Skeletal muscle tissue (tissue), 4 donors: ENCODE data around the gene NOL11. TPM values are rescaled to one million over a fixed set of nuclear protein-coding genes. Genes with fewer than 3 reads are reported as not detected.
"Not testable (repeated sequence)": the region's sequence is repeated elsewhere in the genome, so short reads cannot be mapped to it uniquely, and the experiment has no call there.

Experiments used
- H3K27ac ChIP-seq: one replicate; pipeline ENCODE4 v1.7.0; 2013; ENCODE audit warnings: mild to moderate bottlenecking, low read depth, low read length, inconsistent platforms
- H3K27me3 ChIP-seq, 3 donors: one replicate each; pipeline ENCODE4 v1.7.0; 2013; ENCODE audit warnings: low read length in 3 of 3; ENCODE audit not compliant: control insufficient read depth in 3 of 3, insufficient read depth in 3 of 3
- H3K36me3 ChIP-seq, 3 donors: one replicate each; pipeline ENCODE4 v1.7.0; 2013; ENCODE audit warnings: low read length in 3 of 3; ENCODE audit not compliant: control insufficient read depth in 3 of 3, insufficient read depth in 3 of 3
- H3K4me1 ChIP-seq, 3 donors: one replicate each; pipeline ENCODE4 v1.7.0; 2013; ENCODE audit warnings: low read length in 3 of 3, mild to moderate bottlenecking in 3 of 3; ENCODE audit not compliant: control insufficient read depth in 3 of 3, insufficient read depth in 3 of 3
- H3K4me3 ChIP-seq, 3 donors: one replicate each; pipeline ENCODE4 v1.7.0; 2013; ENCODE audit warnings: low read length in 3 of 3
- H3K9ac ChIP-seq, 3 donors: one replicate each; pipeline ENCODE4 v1.7.0; 2013; ENCODE audit warnings: low read length in 3 of 3, mild to moderate bottlenecking in 3 of 3, moderate library complexity in 2 of 3, low read depth in 1 of 3
- H3K9me3 ChIP-seq, 3 donors: one replicate each; pipeline ENCODE4 v1.7.0; 2013; ENCODE audit warnings: low read length in 3 of 3; ENCODE audit not compliant: control insufficient read depth in 3 of 3
- total RNA-seq: library from RNA; depleted of rRNA; stranded (reverse); fragments of >200 nt; gene quantifications from one replicate; pipeline ENCODE4 v1.2.3, GENCODE V29; 2014
- donor health status: Osteomylitis.

Gene NOL11
- total RNA-seq, 1 donor from 2014 or later: 57.9 TPM

- Histone ChIP-seq H3K9ac (no peak overlapping the region), H3K27ac (no peak overlapping the region), H3K4me3 (no peak overlapping the region), H3K9me3 (no peaks in the 10 kb centered on the region), H3K4me1 (no peaks in the 10 kb centered on the region), H3K36me3 (peaks cover 16 to 33% (median 20%) of the 10 kb centered on the region in 3 donors), H3K27me3 (no peaks in the 10 kb centered on the region)
These were observed 32.3 kb downstream of the NOL11 start for GRCh38 chr17:67750067-67750466.

DNA sequence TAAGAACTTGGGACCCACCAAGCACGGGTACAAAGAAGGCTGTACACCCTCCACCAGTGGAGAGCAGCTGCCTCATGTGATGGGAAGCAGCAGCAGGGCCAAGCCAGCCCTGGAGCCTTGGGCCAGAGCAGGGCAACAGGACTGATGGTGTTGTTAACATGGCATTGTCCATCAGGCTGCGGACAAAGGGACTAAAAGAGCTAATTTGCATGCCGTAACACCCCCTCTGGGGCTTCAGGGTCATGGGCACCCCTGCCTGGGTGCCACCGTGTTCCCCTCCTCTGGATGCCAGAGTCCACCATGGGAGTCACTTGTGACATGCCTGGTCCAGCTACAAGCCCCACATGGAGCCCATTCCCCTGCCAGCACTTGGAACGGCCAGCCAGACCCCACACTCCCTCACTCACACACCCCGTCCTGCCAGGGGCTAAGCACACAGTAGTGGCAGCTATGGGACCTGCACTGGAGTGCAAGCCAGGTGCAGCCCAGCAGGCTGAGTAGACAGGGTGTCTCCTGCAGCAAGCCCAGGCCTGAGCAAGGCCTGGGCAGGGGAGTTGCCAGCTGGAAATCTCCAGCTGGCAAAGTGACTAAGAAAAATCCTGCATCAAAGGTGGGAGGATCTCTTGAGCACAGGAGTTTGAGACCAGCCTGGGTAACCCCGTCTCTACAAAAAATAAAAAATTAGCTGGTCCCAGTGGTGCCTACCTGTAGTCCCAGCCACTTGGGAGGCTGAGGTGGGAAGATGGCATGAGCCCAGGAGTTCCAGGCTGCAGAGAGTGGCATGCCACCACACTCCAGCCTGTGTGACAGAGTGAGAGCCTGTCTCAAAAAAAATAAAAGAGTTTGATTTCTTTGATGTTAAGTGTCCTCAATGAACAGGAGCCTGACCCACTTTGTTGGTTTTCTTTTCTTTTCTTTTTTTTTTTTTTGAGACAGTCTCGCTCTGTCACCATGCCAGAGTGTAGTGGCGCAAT is 33.7 kb downstream of the NOL11 start:
- H3K9ac ChIP-seq: no peak overlapping the region
- peaks cover 14 to 28% (median 15%) of the 10 kb centered on the region in 3 donors for H3K36me3 ChIP-seq

DNA sequence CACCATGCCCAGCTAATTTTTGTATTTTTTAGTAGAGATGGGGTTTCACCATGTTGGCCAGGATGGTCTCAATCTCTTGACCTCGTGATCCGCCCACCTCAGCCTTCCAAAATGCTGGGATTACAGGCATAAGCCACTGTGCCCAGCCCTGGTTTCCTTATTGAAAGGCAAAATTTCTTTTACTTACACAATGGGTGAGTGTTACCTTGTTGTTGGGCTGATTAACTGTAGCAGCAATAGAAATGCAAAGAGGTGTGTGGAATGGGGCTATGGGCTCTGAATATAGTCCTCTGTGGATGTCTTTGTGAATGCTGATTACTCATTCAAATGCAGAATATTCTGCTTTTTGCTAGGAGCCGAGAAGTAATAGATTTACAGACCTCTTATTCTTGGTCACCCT is 34.4 kb downstream of the NOL11 start:
- H3K36me3 ChIP-seq: peaks cover 12 to 25% (median 14%) of the 10 kb centered on the region in 3 donors
- not testable (repeated sequence) for H3K4me3 ChIP-seq, H3K4me1 ChIP-seq, H3K27ac ChIP-seq, H3K9ac ChIP-seq, H3K9me3 ChIP-seq, H3K27me3 ChIP-seq

More for the DNA sequence above, 33.7 kb downstream of the NOL11 start:
- H3K4me1 ChIP-seq: no peaks in the 10 kb centered on the region
- H3K27ac ChIP-seq: no peak overlapping the region
- no peak overlapping the region for H3K4me3 ChIP-seq
- H3K9me3 ChIP-seq: no peaks in the 10 kb centered on the region
- no peaks in the 10 kb centered on the region for H3K27me3 ChIP-seq

DNA sequence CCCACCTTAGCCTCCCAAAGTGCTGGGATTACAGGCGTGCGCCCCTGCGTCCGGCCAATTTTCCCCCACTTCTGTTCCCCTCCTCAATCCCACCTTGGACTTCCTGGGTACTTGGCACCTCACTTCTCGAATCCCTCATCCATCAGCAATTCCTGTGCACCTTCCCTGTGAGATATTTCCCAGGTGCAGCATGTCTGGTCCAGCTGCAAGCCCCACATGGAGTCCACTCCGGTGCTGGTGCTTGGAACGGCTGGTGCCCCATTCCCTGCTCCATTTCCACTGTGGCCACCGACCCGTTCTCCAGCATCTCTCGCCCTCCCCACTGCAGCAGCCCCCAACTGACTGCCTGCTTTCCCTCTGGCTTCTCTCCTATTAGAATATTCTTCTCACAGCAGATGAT is 35.3 kb downstream of the NOL11 start:
- H3K9me3 ChIP-seq: no peaks in the 10 kb centered on the region
- H3K9ac ChIP-seq: no peak overlapping the region
- no peaks in the 10 kb centered on the region for H3K4me1 ChIP-seq
- H3K27me3 ChIP-seq: no peaks in the 10 kb centered on the region
- H3K4me3 ChIP-seq: no peak overlapping the region
- peaks cover 10 to 20% (median 10%) of the 10 kb centered on the region in 3 donors for H3K36me3 ChIP-seq
- H3K27ac ChIP-seq: no peak overlapping the region

DNA sequence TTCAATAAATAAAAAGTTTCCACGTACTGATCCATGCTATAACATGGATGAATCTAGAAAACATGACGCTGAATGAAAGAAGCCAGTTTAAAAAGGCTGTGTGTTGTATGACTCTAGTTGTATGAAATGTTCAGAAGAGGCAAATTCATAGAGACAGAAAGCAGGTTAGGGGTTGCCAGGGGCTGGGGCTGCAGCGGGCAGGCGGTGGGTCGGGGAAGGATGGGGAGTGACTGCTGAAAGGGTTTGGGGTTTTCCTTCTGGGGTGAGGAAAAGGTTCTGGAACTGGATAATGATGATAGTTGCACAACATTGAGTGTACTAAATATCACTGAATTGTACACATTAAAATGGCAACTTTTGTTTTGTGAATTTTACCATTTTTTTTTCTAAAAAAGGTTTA is 36.3 kb downstream of the NOL11 start:
- Histone ChIP-seq H3K4me3 (no peak overlapping the region), H3K27me3 (no peaks in the 10 kb centered on the region), H3K4me1 (no peaks in the 10 kb centered on the region), H3K9me3 (no peaks in the 10 kb centered on the region), H3K27ac (no peak overlapping the region), H3K9ac (no peak overlapping the region), H3K36me3 (peaks cover 7 to 13% (median 8%) of the 10 kb centered on the region in 3 donors)

DNA sequence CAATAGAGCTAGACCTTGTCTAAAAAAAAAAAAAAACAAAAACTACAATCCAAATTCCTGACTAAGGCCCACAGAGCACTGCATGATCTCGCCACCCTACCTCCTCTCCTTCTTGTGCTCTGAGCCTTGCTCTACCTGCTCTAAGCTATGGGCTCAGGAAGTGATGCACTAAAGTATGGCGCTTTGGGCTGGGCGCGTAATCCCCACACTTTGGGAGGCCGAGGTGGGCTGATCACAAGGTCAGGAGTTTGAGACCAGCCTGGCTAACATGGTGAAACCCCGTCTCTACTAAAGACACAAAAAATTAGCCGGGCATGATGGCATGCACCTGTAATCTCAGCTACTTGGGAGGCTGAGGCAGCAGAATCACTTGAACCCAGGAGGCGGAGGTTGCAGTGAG is 37.0 kb downstream of the NOL11 start:
- H3K36me3 ChIP-seq: peaks cover 6 to 10% (median 8%) of the 10 kb centered on the region in 3 donors
- H3K9ac ChIP-seq, H3K4me1 ChIP-seq, H3K27me3 ChIP-seq, H3K4me3 ChIP-seq, H3K27ac ChIP-seq, H3K9me3 ChIP-seq: not testable (repeated sequence)

- not testable (repeated sequence) for H3K9ac ChIP-seq, H3K27me3 ChIP-seq, H3K4me1 ChIP-seq, H3K4me3 ChIP-seq, H3K27ac ChIP-seq, H3K36me3 ChIP-seq, H3K9me3 ChIP-seq
These were observed 39.0 kb downstream of the NOL11 start for GRCh38 chr17:67756766-67757165.

GRCh38 chr17:67759355-67760171 is 41.8 kb downstream of the NOL11 start:
- H3K27me3 ChIP-seq: no peaks in the 10 kb centered on the region
- no peak overlapping the region for H3K4me3 ChIP-seq
- H3K9ac ChIP-seq: no peak overlapping the region
- H3K27ac ChIP-seq: no peak overlapping the region
- H3K4me1 ChIP-seq: no peaks in the 10 kb centered on the region
- no peaks in the 10 kb centered on the region for H3K9me3 ChIP-seq
- no peaks in the 10 kb centered on the region for H3K36me3 ChIP-seq

GRCh38 chr17:67765623-67766022 is 47.9 kb downstream of the NOL11 start:
- Histone ChIP-seq H3K36me3 (no peaks in the 10 kb centered on the region), H3K9ac (no peak overlapping the region), H3K27me3 (no peaks in the 10 kb centered on the region)

GRCh38 chr17:67769231-67769630 is 51.5 kb downstream of the NOL11 start:
- Histone ChIP-seq H3K9ac (no peak overlapping the region), H3K4me3 (no peak overlapping the region), H3K4me1 (no peaks in the 10 kb centered on the region), H3K36me3 (no peaks in the 10 kb centered on the region), H3K9me3 (no peaks in the 10 kb centered on the region), H3K27ac (no peak overlapping the region), H3K27me3 (no peaks in the 10 kb centered on the region)

More at GRCh38 chr17:67765623-67766022, 47.9 kb downstream of the NOL11 start:
- no peak overlapping the region for H3K4me3 ChIP-seq
- H3K4me1 ChIP-seq: no peaks in the 10 kb centered on the region
- no peaks in the 10 kb centered on the region for H3K9me3 ChIP-seq
- no peak overlapping the region for H3K27ac ChIP-seq
